ENCODE measurements around the gene GRID1.
"Not testable (repeated sequence)": the region's sequence is repeated elsewhere in the genome, so short reads cannot be mapped to it uniquely, and the experiment has no call there.

Gene GRID1

GRCh38 chr10:86251426-86251825 lies 115.2 kb downstream of the GRID1 start:
- DNase-seq (ENCODE audit: low spot score) = no peak

DNA sequence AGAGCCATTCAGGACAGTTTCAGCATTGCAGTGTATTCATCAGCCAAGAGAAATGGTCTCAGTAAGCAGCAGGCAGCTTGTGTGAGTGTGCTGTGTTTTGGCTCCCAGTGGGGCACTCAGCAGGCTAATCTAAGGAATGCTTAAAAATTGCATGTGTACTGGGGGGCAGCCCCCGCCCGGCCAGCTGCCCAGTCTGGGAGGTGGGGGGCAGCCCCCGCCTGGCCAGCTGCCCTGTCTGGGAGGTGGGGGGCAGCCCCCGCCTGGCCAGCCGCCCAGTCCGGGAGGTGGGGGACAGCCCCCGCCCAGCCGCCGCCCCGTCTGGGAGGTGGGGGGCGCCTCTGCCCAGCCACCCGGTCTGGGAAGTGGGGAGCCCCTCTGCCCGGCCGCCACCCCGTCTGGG lies 116.2 kb downstream of the GRID1 start:
- DNase-seq (ENCODE audit: low spot score) = no peak

GRCh38 chr10:86249794-86250193 lies 116.8 kb downstream of the GRID1 start:
- no peak for DNase-seq (ENCODE audit: low spot score)

DNA sequence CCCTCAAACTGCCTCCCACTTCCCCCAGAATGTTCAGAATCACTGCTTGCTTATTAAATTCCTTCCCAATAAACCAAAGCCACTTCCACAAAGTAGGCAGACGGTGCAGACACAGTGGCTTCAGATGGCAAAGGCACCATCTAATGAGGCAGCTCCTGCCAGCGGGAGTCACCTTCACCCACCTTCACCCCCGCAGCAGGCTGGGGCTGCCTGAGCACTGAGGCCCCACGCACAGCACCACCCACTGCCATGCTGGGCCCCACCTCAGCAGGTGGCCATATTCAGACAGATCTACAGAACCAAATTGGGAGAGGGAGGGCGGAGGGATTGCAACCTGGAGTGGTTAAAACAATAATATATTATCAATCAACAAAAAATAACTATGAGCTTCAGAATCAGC lies 118.5 kb downstream of the GRID1 start:
- no peak for DNase-seq (ENCODE audit: low spot score)

- no peak for DNase-seq (ENCODE audit: low spot score)
Observed at GRCh38 chr10:86247588-86247987, 119.0 kb downstream of the GRID1 start.

GRCh38 chr10:86247073-86247472 lies 119.5 kb downstream of the GRID1 start:
- DNase-seq (ENCODE audit: low spot score) = no peak

DNA sequence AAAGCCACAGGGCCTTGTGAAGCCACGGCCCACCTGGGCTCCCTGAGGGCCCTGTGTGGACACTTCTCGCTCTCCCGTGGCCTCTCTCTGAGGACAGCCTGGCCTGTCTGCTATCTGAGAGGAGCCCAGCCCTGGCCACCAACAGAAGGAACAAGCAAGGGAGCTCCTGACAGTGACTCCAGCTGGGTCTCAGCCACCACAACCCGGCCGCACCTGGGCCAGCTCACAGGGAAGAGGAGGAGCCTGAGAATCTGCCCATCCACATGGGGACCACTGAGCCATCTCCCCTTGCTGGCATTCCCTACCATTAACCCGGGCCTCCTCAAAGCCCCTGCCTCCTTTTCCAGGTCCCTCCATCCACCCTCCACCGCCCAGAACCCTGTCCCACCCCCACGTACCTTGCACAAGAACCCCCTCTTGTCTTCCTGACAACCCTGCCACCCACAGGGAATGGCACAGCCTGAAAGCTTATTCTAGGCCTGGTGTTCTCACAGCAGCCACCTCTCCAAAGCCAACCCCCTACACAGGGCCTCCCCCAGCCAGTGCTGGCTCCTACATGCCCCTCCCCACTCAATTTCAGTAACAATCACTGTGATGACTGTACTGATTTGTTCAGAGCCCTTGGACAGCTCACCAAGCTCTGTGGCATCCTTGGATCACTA lies 120.2 kb downstream of the GRID1 start:
- DNase-seq (ENCODE audit: low spot score) = no peak

- no peak for DNase-seq (ENCODE audit: low spot score)
Observed at GRCh38 chr10:86245015-86245394, 121.6 kb downstream of the GRID1 start.

DNA sequence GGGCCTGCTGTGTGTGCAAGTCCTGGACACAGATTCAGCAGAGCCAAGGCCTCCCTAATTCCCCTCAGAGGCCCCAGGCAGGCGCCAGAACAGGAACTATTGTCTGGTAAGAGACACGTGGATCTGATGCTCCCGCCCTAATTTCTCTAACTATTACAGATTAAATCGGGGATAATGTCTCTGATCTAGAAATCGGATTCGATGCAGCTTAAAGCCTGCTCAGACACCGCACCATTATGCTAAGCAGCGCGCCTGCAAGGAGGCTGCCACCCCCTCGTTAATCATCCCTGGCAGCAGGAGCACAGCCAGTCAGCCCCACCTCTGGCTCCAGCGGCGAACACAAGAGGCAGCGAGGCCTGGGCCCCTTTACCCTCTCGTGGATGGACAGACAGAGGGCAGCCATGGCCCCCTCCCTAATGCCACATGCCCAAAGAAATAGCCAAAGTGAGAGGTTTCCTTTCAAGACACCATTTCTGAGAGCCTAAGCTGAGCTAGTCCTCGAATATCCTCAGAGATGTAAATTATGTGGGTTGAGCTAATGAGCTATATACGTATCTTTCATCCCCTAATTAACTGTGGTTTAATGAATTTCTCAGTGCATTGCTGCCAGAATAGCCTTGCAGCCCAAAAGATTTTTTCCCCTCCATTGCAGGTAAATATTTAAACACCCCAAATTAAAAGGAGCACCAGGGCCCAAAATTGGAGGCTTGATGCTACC lies 122.1 kb downstream of the GRID1 start:
- peak; percentile 55 for DNase-seq (ENCODE audit: low spot score)

DNA sequence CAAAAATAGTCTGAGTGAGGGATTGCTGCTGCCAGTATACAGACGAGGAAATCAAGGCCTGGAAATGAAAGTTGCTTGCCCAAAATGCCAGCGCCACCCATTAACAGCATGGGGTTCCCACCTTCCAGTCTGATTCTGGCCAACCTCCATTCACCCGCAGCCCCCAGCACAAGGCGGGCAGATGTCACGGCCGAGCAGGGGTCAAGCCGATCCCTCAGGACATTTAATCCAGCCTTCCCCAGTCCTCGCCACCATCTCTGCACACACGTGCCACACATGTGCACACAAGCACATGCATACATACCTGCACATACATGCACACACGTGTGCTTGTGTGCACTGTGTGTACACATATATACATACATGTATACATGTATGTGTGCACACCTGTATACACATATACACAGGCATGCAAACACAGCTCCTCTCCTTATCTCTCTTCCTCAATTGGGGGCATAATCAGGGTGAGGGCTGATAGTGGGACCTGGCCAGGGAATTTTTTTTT lies 122.9 kb downstream of the GRID1 start:
- DNase-seq (ENCODE audit: low spot score) = no peak

GRCh38 chr10:86242761-86243160 lies 123.8 kb downstream of the GRID1 start:
- DNase-seq (ENCODE audit: low spot score) = no peak

GRCh38 chr10:86238089-86238488 lies 128.5 kb downstream of the GRID1 start:
- DNase-seq (ENCODE audit: low spot score) = not testable (repeated sequence)

DNA sequence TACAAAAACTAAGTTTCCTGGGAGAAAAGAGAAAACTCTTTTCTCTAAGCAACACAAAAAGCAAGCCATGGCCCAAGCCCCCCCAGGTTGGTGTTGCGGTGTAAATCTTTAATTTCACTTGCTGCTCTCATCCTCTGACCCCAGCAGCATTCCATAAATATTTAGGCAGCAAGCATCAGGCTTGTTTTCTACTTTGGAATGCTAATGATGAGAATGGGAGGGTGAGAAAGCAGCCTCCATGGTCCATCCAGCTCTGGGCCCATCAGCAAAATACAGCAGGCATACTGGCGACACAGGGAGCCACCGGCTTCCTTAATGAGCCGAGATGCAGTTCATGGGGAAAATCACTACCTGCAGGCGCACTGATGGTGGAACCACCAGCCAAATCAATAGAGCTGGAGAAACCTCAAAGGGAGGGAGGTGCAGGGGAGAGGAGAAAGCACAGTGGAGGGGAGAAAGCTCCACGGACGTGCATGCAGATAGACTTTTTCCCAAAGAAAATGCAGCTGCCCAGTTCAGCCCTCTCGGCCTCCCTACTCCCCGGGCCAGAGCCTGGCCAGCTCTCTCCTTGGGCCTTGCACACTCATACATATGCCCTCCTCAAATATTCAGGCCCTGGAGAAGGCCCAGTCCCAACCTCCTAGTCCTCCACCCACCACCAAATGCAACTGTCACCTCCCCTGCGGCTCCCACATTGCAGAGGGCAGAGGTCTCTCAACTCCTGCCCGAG lies 131.9 kb downstream of the GRID1 start:
- no peak for DNase-seq (ENCODE audit: low spot score)

DNA sequence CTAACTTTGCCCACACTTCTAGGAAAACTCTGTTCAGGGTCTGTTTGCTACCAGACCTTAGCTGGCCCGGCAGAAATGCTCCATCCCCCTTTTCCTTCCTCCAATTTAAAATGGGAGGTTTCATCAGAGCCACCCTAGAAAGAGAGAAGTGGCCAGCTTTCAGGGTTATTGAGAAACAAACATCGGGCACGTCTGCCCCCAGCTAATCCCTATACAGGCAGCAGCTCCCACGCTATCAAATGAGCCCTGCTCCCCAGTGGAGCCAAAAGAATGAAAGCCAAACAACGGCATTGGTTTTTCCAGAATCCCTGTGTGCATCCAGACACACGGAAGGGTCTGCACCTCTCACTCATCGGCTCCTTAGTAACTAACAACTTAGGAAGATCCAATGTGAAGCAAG lies 132.5 kb downstream of the GRID1 start:
- DNase-seq (ENCODE audit: low spot score) = no peak

DNA sequence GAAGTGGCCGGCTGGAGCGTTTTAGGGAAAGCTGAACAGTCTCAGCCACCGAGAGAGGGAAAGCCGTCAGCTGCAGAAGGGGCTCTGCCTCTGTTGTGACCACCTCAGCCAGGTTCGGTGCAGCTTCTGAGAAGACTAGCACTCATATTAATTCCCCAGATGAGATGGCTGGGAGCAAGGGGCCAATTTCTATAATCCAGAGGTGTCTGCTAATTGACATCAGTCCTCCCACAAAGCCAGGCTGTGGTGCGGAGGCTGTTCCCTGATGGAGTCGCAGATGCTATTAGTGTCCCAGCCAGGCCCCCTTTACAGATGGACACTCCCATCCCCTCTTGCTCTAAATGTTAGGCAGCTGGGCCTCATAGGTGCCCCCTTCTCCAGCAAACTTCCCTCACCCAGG lies 133.5 kb downstream of the GRID1 start:
- no peak for DNase-seq (ENCODE audit: low spot score)

- DNase-seq (ENCODE audit: low spot score) = no peak
Observed at GRCh38 chr10:86232644-86233043, 134.0 kb downstream of the GRID1 start.

GRCh38 chr10:86231796-86232560 lies 134.6 kb downstream of the GRID1 start:
- no peak for DNase-seq (ENCODE audit: low spot score)

DNA sequence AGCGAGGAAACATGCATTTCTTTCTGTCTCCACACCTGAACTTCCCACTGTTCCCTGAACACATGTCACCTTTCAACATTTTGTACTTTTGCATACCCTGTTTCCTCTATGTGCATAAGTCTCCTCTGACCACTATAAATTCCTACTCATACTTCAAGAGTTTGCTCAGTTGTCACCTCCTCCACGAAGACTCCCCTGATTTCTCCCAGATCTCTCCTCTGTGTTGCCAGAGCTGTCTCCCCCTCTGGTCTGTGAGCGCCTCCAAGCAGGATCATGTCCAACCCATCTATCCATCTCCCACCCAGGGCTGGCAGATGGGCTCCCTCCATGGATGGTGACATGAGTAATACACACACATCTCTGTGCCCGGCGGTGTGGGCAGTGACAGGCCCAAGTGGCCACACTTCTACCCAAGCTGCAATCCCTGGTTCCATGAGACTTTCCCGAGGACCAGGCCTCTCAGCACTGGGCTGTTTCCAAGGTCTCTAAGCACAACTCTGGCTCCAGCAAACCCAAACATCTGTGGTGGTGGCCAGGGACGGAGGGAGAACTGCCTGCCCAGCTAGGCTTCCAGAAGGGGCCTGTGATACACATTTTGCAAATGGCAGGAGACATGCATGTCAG lies 135.9 kb downstream of the GRID1 start:
- DNase-seq (ENCODE audit: low spot score) = no peak

DNA sequence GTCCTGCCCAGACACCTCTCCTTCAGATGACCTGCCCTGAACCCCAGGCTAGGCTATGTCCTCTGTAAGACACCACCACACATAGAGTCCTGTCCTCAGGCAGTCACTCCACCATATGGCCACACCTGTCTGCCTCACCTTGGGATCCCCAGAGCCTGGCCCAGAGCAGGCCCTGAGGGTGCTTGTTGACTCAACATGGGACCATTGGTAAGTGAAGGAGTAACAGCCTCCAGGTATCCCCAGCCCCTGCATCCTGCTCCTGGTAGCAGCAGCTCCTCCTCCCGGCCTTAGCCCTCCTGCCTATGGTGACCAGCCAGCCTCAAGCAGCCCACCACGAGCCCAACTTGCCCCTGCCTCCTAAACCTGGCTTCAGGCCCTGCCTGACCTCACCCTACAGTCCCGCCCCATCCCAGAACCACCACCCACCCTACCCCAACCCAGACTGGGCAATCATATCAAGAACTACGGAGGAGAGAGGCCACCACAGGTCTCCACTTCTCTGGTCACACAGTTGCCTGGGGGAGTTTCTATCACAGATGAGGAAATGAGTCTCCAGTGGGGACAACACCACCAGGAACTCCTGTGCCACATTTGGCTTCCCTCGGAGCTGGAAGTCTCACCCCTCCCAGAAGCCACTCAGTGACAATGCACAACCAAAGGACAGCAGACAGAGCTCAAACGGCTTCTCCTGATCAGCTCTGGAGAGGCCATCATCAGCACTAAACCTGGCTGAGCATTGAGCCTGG lies 136.6 kb downstream of the GRID1 start:
- no peak for DNase-seq (ENCODE audit: low spot score)

GRCh38 chr10:86229376-86229775 lies 137.2 kb downstream of the GRID1 start:
- no peak for DNase-seq (ENCODE audit: low spot score)

Data from D341Med (cell line).